NCI-H1105 treated with DMSO at 0.1 percent for 48 hours (cell line): ENCODE measurements around the gene RABL6.
"Not testable (repeated sequence)": the region's sequence is repeated elsewhere in the genome, so short reads cannot be mapped to it uniquely, and the experiment has no call there.

ENCODE experiments used
- DNase-seq: peaks from one replicate; lab custom pipeline; 2025; lab: John Stamatoyannopoulos, UW

The RABL6 gene

GRCh38 chr9:136807281-136808074 lies at the start of gene RABL6:
TSS of gene RABL6 (plus strand) at chr9:136807948. CDS start at chr9:136808197, 249 bp downstream.
- peak; percentile 67 for DNase-seq

- no peak for DNase-seq
These were observed 48.7 kb upstream of the RABL6 start for GRCh38 chr9:136759001-136759400.

GRCh38 chr9:136759436-136760325 lies 48.1 kb upstream of the RABL6 start:
- no peak for DNase-seq

- no peak for DNase-seq
These were observed 47.3 kb upstream of the RABL6 start for GRCh38 chr9:136760424-136760823.

- DNase-seq, result not testable (repeated sequence)
These were observed 46.8 kb upstream of the RABL6 start for GRCh38 chr9:136760834-136761544.

- DNase-seq, result no peak
These were observed 46.2 kb upstream of the RABL6 start for GRCh38 chr9:136761545-136761981.

GRCh38 chr9:136762221-136762691 lies 45.5 kb upstream of the RABL6 start:
- no peak for DNase-seq

GRCh38 chr9:136762915-136763648 lies 44.7 kb upstream of the RABL6 start:
- DNase-seq, result no peak

- no peak for DNase-seq
These were observed 44.1 kb upstream of the RABL6 start for GRCh38 chr9:136763649-136764035.

GRCh38 chr9:136764301-136764891 lies 43.4 kb upstream of the RABL6 start, which contains the start of gene LCN15:
TSS of gene LCN15 (minus strand) at chr9:136764518. CDS start at chr9:136764488, 30 bp downstream.
- no peak for DNase-seq

- DNase-seq, result no peak
These were observed 42.7 kb upstream of the RABL6 start for GRCh38 chr9:136765041-136765440.

- not testable (repeated sequence) for DNase-seq
These were observed 41.9 kb upstream of the RABL6 start for GRCh38 chr9:136765745-136766409.

- peak; percentile 66 for DNase-seq
These were observed 41.2 kb upstream of the RABL6 start for GRCh38 chr9:136766410-136767120.

GRCh38 chr9:136769710-136770191 lies 38.0 kb upstream of the RABL6 start:
- no peak for DNase-seq

GRCh38 chr9:136771907-136772415 lies 35.8 kb upstream of the RABL6 start:
- no peak for DNase-seq

- no peak for DNase-seq
These were observed 34.2 kb upstream of the RABL6 start for GRCh38 chr9:136773386-136774044.

- DNase-seq, result no peak
These were observed 33.2 kb upstream of the RABL6 start for GRCh38 chr9:136774416-136775045.

- DNase-seq, result no peak
These were observed 32.6 kb upstream of the RABL6 start for GRCh38 chr9:136775191-136775590.
